ENCODE measurements around the gene BMPR1A.
"Not testable (repeated sequence)": the region's sequence is repeated elsewhere in the genome, so short reads cannot be mapped to it uniquely, and the experiment has no call there.

Gene BMPR1A

DNA sequence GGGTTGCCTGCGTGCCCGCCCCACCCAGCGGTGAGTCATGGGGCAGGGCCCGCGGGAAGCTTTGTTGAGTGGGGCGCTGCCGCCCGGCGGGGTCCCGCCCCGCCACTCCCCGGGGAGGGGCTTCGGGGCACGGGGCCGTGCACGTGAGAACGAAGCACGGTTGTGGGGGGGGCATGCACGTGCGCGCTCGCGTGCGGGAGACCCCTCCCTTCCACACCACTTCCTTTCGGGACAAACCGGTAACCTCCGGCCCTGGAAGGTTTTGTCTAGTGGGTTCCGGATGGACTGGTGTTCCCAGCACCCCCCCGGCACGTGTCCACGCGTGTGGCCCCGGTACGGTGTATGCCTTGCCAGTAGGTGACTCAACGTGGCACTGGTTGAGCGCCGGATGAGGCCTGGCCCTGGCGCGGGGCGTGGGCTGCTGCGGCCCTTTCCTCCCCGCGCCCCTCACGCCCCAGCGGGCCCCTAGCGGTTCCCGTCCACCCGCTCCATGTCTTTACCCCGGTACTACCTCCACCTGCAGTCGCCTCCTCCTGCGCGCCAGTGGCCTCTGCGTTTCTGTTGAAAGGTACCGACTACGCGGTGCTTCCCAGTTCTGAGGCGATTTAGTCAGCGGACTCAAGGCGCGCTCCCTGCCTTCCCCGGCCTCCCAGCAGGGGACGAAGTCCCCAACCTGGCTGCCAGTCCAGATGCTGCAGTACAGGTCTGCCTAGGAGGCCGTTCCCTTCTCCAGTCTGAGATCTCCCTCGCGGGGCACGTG, 215.0 kb downstream of the BMPR1A start:
- peak; percentile 79 for DNase-seq

GRCh38 chr10:86972613-86973380, 216.4 kb downstream of the BMPR1A start:
- DNase-seq: no peak

DNA sequence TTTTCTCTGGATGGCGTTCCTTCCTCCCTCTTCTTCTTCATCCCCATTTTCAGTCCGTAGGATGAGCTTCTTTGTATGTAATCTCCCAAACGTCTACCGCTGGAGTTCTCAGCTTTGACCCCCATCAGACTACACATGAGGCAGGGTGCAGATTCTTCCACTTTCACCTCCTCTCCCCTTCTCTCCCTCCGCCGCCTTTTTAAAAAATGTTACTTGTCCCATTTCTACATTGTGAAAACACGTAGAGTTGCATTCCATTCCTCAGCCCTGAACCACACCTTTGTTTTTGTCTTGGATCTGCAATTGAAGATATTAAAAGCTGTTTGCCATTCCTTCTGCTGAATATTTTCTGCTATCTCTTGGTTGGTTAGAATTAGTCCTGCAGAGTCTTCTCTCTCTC, 218.1 kb downstream of the BMPR1A start:
- no peak for DNase-seq

DNA sequence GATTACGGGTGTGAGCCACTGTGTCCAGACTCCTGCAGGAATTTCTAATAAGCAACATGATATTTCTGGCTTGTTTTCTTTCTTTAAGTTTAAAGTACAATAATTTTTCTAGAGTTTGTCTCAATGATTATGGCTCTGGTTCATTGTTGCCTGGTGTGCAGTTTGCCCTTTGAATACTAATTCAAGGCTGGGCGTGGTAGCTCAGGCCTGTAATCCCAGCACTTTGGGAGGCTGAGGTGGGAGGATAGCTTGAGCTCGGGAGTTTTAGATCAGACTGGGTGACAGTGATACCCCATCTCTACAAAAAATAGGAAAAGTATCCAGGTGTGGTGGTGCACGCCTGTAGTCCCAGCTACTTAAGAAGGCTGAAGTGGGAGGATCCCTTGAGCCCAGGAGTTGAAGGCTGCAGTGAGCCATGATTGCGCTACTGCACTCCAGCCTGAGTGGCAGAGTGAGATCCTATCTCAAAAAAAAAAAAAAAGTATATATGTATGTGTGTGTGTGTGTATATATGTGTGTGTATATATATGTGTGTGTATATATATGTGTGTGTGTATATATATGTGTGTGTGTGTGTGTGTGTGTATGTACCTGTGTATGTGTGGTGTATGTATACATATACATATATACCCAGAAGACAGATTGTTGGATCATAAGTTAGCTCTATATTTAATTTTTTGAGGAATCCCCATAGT, 220.1 kb downstream of the BMPR1A start:
- no peak for DNase-seq

GRCh38 chr10:86978457-86978856, 222.0 kb downstream of the BMPR1A start:
- DNase-seq: not testable (repeated sequence)

DNA sequence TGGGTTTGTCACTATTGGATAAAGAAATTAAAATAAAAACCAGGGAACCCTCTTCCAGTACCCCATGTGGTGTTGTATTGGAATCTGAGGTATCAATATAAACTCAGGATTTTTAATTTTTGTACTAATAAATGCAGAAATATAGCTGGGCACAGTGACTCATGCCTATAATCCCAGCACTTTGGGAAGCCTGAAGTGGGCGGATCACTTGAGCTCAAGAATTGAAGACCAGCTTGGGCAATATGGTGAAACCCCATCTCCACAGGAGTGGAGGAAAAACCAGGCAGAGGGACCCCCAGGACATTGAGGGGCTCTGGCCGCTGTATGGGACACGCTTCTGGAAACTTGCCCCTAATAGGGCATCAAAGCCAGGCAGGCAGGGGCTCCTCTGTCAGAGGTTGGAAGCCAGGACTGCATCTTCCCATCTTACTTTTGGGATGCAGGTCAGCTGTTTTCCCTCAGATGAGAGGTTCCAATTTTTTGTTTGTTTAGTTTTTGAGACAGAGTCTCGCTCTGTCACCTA, 222.9 kb downstream of the BMPR1A start:
- DNase-seq: no peak

- DNase-seq: no peak
Measured at GRCh38 chr10:86979977-86980448, 223.6 kb downstream of the BMPR1A start.

DNA sequence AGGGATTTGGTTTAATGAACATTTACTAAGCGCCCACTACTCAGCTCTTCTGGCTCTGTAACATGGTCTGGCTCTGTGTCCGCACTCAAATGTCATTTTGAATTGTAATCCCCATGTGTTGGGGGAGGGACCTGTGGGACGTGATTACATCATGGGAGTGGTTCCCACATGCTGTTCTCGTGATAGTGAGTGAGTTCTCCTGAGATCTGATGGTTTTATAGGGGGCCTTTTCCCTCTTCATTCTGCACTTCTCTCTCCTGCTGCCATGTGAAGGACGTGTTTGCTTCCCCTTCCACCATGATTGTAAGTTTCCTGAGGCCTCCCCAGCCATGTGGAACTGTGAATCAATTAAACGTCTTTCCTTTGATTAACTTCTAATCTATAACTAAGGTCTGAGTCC, 224.6 kb downstream of the BMPR1A start:
- not testable (repeated sequence) for DNase-seq

DNA sequence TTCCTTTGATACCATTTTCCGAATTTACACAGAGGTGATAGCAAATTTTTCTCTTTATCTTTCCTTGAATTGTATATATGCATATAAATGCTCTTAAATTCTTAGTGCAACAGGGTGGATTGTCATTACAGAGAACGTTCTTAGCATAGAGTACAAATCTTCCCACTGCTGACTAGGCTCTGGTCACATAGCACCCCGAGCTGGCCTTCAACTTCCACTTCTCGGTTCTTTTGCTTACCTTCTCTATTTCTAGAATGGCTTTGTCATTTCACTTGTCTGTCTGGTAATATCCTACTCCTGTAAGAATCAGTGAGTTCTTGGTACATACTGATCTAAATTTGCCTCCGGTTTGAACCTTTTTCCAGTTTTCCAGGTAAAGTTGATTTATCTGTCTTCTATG, 225.3 kb downstream of the BMPR1A start:
- DNase-seq: no peak

All from hematopoietic multipotent progenitor cell treated with erythropoietin and hydrocortisone succinate and interleukin-3 and kit ligand, for 8 days (in vitro differentiated cells).